Globus pallidus (tissue), 1 donor: ENCODE measurements around the gene RADIL.
"Not testable (repeated sequence)": the region's sequence is repeated elsewhere in the genome, so short reads cannot be mapped to it uniquely, and the experiment has no call there.

Source experiments
- DNase-seq: peaks from one replicate; pipeline ENCODE4 v3.0.0-alpha.2; 2015; ENCODE audit warnings: low spot score

Gene RADIL

DNA sequence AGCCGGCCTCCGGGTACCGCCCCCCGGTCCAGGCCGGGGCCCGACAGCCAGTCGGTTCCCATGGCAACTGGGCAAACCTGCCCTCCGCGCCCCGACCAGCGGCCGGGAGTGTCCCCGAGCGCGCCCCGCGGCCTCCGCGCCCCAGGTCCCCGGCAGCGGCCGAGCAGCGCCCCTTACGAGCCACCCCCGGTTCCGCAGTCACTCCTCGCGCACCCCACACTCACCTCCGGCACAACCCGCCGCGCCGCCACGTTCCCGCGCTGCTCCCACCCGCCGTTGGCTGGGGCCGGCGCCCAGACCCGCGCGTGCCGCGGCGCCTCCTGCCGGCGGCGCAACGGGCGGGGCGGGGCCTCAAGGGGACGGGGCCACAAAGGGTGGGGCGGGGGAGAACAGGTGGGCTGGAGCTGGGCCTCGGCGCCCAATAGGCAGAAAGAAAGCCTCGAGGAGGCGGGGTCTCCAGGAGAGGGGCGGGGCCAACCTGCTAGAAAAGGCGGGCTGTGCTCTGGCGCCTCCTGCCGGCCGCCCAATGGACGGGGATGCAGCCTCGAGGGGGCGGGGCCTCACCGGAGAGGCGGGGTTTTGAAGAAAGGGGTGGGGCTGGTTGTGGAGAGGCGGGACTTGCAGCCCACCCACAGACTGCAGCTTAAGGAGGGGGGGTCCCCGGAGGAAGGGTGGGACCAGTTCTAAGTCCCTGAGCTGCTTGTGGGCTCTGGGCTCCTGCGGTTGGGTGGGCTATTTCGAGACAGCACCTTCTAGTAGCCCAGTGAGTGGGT, at the start of gene RADIL:
TSS of gene RADIL (minus strand) at position 345 of the 773 bp plus-strand sequence. CDS start 5,577 bp downstream, outside the sequence.
- DNase-seq, result peak; percentile 90

DNA sequence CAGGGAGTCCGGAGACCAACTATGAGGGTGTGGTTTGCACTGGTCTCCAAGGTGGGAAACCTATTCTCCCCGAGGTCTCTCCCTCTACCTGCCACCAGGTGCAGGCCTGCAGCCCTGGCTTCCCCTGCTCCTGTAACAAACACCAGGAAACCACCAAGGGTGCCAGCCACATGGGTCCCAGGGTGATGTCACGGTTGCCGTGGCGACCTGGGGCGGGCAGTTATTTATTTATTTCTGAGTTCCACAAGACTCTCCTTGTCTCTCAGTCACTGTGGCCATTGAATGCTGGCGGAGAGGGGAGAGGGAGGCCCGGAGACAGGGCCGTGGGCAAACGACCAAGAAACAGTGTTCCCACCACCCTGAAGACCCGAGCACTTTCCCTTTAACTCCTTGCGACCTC, 48.4 kb upstream of the RADIL start:
- peak; percentile 93 for DNase-seq

DNA sequence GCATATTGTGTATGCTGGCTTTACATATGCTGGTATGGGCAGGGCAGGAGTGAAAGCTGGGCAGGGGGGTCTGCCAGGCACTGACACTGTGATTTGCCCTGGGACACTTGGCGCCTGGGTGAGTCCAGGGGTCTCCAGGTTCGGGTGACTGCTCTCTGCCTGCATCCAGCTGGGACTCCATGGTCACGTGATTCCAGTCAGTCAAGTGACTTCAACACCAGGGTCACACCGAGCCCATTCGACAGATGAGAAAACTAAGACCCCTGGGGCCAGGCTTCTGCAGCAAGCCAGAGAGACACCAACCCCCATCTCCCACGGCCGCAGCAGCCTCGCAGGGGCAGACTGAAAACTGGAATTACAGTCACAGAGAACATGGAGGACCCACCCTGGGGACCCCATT, 45.5 kb upstream of the RADIL start:
- DNase-seq, result no peak

GRCh38 chr7:4928445-4928844, 44.9 kb upstream of the RADIL start:
- DNase-seq, result no peak

DNA sequence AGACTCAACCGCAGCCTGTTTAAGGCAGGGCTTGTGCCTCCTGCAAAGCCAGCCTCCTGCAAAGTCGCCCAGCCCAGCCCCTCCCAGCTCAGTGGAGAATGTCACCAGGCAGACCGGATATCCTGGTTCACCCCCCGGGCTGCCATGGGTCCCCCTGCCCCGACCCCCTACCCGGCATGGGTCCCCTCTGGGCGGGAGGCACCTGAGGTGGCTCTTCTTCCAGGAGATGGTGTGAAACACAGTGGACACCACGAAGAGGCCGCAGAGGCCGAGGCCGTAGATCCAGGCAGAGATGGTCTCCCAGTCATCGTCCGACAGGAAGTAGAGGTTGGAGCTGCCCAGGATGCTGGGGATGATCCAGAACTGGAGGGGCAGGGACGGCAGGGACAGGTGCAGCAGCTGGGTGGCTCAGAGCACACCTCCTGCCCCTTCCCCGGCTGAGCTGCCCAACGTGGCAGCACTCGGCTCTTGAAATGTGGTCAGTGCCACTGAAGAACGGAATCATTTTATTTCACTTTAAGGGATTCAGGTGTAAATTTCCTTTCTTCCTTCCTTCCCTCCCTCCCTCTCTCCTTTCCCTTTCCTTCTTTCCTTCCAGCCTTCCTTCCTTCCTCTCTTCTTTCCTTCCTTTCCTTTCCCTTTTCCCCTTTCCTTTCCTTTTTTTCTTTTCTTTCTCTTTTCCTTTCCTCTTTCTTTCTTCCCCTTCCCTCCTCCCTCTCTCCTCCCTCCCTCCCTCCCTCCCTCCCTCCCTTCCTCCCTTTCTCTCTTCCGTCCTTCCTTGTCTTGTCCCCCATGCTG, 36.7 kb upstream of the RADIL start:
- DNase-seq, result no peak

GRCh38 chr7:4916113-4916512, 32.6 kb upstream of the RADIL start:
- no peak for DNase-seq

- no peak for DNase-seq
Measured at GRCh38 chr7:4911111-4911828, 27.8 kb upstream of the RADIL start.

- no peak for DNase-seq
Measured at GRCh38 chr7:4906682-4907081, 23.2 kb upstream of the RADIL start.

- no peak for DNase-seq
Measured at GRCh38 chr7:4905171-4905570, 21.7 kb upstream of the RADIL start.

DNA sequence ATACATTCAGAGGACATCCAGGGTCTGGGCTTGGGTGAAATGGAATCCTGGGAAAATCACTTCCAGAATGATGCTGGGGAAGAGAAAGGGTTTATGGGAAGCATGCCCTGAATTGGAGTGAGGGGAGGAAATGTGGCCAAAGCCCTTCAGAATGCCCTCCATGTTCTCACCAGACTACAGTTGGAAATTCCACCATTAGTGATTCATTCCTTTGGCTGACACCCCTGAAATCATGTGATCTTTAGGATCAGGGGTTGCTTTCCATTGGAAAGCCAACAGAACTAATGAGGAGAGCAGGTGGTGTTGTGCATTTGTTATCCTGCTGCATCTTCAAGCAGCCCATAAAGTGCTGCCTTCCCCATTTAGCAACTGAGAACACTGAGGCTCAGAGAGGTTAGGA, 20.8 kb upstream of the RADIL start:
- DNase-seq, result no peak

DNA sequence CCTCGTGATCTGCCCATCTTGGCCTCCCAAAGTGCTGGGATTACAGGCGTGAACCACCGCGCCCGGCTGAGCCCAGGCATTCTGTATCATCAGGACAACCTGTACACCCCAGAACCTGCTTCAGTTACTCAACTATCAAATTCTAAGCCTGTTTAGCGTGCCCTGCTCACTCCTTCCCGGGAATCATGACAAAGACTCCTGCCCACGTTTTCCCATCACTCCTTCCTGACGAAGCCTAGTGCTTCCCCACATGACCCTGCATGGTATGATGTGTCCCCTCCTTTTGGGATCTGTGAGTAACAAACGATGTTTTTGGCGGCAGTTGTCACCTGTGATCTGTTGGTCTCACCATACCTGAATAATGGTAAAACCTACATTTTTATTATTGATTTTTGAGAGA, 12.2 kb upstream of the RADIL start:
- DNase-seq, result no peak

DNA sequence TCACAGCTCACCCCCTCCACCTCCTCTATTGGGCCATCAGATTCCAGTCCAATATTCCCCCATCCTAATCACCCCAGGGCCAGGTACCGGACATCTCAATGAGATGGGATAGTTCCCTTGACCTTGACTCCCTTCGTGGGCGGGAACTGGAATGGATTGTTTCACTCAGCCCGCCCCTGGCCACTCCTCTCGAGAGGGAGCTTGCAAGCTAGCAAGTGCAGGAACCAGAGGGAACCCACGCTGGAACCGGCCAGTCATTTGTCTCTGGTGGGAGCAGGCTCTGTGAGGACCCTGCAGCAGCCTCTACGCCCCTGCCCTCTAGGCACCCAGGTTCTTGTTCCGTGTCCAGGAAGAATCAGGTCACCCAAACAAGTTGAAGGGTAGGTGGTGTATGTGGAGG, 11.0 kb upstream of the RADIL start:
- no peak for DNase-seq

DNA sequence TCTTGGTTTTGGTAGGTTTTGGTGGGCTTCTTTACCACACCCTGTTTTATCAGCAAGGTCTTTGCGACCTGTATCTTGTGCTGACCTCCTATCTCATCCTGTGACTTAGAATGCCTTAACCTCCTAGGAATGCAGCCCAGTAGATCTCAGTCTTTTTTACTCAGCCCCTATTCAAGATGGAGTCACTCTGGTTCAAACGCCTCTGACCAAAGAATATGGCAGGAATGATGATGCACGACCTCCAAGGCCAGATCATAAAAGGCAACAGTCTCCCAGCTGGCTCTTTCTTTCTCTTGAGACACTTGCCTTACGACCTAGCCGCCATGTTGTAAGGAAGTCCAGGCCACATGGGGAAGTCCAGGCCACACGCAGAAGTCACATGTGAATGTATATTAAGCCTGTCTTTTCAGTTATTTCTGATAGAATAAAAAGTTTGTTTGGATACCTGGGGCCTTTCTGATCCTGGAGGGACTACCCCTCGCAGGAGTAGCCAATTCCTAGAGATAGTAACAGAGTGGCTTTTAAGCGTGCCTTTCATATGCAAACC, 10.5 kb upstream of the RADIL start:
- DNase-seq, result no peak

- not testable (repeated sequence) for DNase-seq
Measured at GRCh38 chr7:4893188-4893587, 9.7 kb upstream of the RADIL start.

- DNase-seq, result not testable (repeated sequence)
Measured at GRCh38 chr7:4891522-4891921, 8.0 kb upstream of the RADIL start.

DNA sequence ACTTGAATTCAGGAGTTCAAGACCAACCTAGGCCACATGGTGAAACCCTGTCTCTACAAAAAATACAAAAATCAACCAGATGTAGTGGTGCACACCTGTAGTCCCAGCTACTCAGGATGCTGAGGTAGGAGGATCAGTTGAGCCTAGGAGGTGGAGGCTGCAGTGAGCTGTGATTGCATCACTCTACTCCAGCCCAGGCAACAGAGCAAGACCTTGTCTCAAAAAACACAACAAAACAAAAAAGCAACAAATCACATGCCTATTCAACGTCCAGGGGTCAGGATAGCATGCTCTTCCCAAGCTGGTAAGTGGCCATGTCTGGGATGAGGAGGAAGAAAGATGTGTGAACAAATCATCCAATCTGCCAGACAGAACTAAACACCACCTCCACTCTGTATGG, 6.2 kb upstream of the RADIL start:
- no peak for DNase-seq

DNA sequence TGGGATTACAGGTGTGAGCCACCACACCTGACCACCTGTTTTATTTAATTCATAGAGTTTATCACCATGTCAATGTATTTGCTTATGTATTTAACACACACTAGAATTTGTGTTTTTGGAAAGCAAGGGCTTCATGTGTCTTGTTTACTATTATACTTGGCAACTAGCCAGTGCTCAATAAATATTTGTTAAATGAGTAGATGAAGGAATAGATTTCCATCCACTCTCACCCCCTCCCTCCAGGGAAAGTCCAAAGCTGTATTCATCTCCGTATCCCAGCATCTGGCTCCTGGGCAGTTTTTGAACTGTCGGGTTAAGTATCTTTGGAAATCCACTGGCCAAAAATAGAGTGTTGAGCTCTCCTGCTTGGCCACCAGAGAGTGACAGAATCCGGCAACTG, 4.6 kb upstream of the RADIL start:
- no peak for DNase-seq

DNA sequence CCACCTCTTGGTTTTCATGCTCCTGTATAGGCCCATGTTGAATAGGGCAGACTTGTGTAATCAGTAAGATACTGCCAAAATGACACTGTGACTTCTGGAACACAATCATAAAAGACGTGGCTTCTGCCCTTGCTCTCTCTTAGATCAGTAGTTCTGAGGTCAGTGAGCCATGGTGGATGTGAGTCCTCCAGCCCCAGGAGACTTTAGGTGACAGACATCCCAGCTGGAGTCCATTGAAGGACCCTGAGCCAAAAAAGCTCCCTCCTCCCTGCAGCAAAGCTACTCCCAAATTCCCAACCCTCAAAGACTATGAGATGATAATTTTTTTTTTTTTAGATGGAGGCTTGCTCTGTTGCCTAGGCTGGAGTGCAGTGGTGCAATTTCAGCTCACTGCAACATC, 3.2 kb upstream of the RADIL start:
- no peak for DNase-seq

DNA sequence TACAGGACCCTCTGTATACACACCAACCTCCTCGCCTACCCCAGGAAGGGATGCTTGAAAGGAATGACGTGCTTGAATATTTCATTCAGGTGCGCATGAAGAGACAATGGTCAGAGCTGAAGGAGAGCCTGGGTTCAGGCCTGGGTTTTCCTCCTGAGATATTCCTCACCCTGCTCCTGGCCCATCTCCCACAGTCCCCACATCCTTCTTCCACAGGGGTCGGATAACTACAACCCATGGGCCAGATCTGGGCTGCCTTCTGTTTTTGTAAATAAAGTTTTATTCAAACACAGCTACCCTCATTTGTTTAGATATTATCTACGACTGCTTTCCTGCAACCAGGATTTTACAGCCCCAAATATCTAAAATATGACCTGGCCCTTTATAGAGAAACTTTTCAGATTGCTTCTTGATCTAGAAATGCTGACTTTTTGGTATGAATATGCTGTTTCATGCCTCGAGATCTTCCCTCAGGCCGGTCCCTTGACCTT, 1.8 kb upstream of the RADIL start:
- DNase-seq, result no peak

DNA sequence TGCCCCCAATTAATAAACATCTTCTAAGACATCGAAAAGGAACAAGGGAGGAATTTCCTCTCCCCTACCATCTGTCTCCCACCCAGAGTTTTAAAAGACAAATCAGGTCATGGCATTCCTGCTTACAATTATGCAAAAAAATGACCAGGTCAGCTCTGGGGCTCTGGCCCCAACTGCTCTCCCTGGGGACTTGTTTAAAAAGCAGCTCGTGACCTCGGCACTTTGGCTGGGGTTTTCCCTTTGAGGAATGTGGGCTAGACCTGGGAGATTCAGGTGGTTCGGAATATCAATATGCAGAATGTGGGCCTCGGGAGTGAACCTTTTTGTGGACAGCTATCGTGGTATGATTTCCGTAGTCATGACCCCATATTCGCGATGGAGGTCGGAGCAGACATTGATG, 648 bp upstream of the RADIL start:
- DNase-seq, result no peak

GRCh38 chr7:4883033-4883371, 514 bp downstream of the RADIL start:
- DNase-seq, result no peak
